Smooth muscle cell (in vitro differentiated cells): Measurements from ENCODE around the gene PLB1. TPM values are rescaled to one million over a fixed set of nuclear protein-coding genes. Genes with fewer than 3 reads are reported as not detected.

Source experiments
- DNase-seq: peaks from one replicate; lab custom pipeline; 2025; ENCODE audit not compliant: unreplicated experiment; lab: John Stamatoyannopoulos, UW
- H2AFZ ChIP-seq: fragments of 200-600 bp; sonication (generic); 2 replicates; pipeline ENCODE4 v1.6.0; 2016; ENCODE audit warnings: antibody characterized with exemption, low read depth, mild to moderate bottlenecking
- H3F3A ChIP-seq: fragments of 200-600 bp; sonication (generic); 2 replicates; pipeline ENCODE4 v1.6.0; 2017; ENCODE audit warnings: antibody characterized with exemption, low read depth
- H3K27ac ChIP-seq: fragments of 200-600 bp; sonication (generic); 2 replicates; pipeline ENCODE4 v1.5.1; 2016; ENCODE audit warnings: low read depth, mild to moderate bottlenecking
- H3K27me3 ChIP-seq: fragments of 200-600 bp; sonication (generic); 2 replicates; pipeline ENCODE4 v1.6.1; 2016; ENCODE audit warnings: low read depth, mild to moderate bottlenecking
- H3K36me3 ChIP-seq: fragments of 200-600 bp; sonication (generic); 2 replicates; pipeline ENCODE4 v1.5.1; 2016; ENCODE audit warnings: low read depth
- H3K4me1 ChIP-seq: fragments of 200-600 bp; sonication (generic); 2 replicates; pipeline ENCODE4 v1.5.1; 2016; ENCODE audit warnings: low read depth
- H3K4me2 ChIP-seq: fragments of 200-600 bp; sonication (generic); 2 replicates; pipeline ENCODE4 v1.6.0; 2016; ENCODE audit warnings: mild to moderate bottlenecking
- H3K4me3 ChIP-seq: fragments of 200-600 bp; sonication (generic); 2 replicates; pipeline ENCODE4 v1.5.1; 2016; ENCODE audit warnings: mild to moderate bottlenecking
- H3K79me2 ChIP-seq: fragments of 200-600 bp; sonication (generic); 2 replicates; pipeline ENCODE4 v1.6.0; 2016; ENCODE audit warnings: low read depth, mild to moderate bottlenecking
- H3K9ac ChIP-seq: fragments of 200-600 bp; sonication (generic); 2 replicates; pipeline ENCODE4 v1.6.0; 2016; ENCODE audit warnings: low read depth
- H3K9me3 ChIP-seq: fragments of 200-600 bp; sonication (generic); replicated peaks from 2 replicates; pipeline ENCODE4 v1.5.1; 2016; ENCODE audit warnings: low read depth
- H4K20me1 ChIP-seq: fragments of 200-600 bp; sonication (generic); 2 replicates; pipeline ENCODE4 v1.6.0; 2016; ENCODE audit warnings: low read depth
- WGBS: methylation state at CpG from one replicate; pipeline ENCODE4 v1.1.7; 2016; ENCODE audit warnings: low lambda C conversion rate; 5-methylcytosine and 5-hydroxymethylcytosine counted together
- polyA plus RNA-seq: library from polyadenylated mRNA; unstranded; fragments of >200 nt; fragmentation: Nextera tagmentation; extraction: Ambion mirVana; gene quantifications from 2 replicates; pipeline ENCODE4 v1.2.1, GENCODE V29; 2016
- total RNA-seq: library from RNA; depleted of rRNA; stranded (reverse); fragments of >200 nt; gene quantifications from 2 replicates; pipeline ENCODE4 v1.2.3, GENCODE V29; 2014
- TF ChIP-seq, protein P1 (sequence below): fragments of 200-600 bp; sonication (generic); IDR thresholded peaks from 2 replicates; pipeline ENCODE4 v1.5.1; 2017; ENCODE audit warnings: borderline replicate concordance, mild to moderate bottlenecking, antibody characterized with exemption; ENCODE audit not compliant: insufficient read depth, poor library complexity, severe bottlenecking

Gene PLB1
- total and polyA plus RNA-seq, 2 experiments from 2014 or later: 0.75 to 8.7 TPM

DNA sequence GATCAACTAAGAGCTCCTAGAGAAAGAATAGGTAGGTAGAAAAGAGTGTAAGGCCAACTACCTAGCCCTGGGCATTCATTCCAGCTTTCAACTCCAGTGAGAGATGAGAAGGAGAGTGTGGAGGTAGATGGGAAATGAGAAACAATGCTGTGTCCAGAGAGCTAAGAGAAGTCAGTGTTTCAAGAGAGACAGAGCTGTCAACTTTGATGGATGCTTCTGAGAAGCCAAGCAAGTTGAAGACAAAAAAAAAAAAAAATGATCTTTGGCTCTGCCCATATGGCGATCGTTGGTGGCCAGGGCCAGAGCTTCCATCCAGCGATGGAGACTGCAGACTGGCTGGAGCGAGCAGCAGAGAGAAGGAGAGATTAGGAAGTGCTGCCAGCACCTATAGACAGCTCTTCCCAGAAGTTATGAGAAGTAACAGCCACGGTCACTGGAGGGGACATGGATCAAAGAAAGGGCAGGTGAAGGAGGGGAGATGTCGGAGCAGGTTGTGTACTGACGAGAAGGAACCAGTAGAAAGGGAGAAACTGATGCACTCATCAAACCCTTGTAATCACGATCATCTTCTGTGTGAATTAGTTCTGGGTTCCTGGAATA lies 143.3 kb downstream of the PLB1 start:
- Histone ChIP-seq H3K9ac (no peak overlapping the region), H3K27ac (no peak overlapping the region), H3K9me3 (no peaks in the 10 kb centered on the region), H3K27me3 (no peaks in the 10 kb centered on the region), H3K4me3 (no peak overlapping the region), H4K20me1 (no peaks in the 10 kb centered on the region), H2AFZ (no peak overlapping the region), H3F3A (no peaks in the 10 kb centered on the region), H3K36me3 (no peaks in the 10 kb centered on the region), H3K4me1 (peaks cover 8% of the 10 kb centered on the region), H3K4me2 (no peak overlapping the region), H3K79me2 (no peaks in the 10 kb centered on the region)
- WGBS: 85% methylated on average over 8 of the region's 8 CpGs
- TF ChIP-seq, protein P1, sequence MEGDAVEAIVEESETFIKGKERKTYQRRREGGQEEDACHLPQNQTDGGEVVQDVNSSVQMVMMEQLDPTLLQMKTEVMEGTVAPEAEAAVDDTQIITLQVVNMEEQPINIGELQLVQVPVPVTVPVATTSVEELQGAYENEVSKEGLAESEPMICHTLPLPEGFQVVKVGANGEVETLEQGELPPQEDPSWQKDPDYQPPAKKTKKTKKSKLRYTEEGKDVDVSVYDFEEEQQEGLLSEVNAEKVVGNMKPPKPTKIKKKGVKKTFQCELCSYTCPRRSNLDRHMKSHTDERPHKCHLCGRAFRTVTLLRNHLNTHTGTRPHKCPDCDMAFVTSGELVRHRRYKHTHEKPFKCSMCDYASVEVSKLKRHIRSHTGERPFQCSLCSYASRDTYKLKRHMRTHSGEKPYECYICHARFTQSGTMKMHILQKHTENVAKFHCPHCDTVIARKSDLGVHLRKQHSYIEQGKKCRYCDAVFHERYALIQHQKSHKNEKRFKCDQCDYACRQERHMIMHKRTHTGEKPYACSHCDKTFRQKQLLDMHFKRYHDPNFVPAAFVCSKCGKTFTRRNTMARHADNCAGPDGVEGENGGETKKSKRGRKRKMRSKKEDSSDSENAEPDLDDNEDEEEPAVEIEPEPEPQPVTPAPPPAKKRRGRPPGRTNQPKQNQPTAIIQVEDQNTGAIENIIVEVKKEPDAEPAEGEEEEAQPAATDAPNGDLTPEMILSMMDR: no peak
- no peak for DNase-seq

DNA sequence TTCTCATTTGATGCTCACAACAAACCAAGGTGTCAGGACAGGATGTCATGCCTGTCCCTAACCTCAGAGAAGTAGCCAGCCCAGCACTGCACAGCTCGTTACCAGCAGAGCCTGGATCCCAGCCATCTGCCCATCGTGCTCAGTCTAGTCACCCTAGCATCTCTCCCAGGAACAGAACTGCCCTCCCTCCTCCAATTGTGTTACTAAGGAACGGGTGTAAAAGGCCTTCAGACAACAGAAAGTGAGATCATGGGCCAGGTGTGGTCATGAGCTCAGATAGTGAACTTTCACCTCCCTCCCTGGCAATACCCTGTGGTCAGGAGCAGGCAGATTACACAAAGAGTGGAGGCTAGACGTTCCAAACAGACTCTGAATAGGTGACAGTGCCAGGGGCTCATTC lies 144.0 kb downstream of the PLB1 start:
- TF ChIP-seq, protein P1: no peak

DNA sequence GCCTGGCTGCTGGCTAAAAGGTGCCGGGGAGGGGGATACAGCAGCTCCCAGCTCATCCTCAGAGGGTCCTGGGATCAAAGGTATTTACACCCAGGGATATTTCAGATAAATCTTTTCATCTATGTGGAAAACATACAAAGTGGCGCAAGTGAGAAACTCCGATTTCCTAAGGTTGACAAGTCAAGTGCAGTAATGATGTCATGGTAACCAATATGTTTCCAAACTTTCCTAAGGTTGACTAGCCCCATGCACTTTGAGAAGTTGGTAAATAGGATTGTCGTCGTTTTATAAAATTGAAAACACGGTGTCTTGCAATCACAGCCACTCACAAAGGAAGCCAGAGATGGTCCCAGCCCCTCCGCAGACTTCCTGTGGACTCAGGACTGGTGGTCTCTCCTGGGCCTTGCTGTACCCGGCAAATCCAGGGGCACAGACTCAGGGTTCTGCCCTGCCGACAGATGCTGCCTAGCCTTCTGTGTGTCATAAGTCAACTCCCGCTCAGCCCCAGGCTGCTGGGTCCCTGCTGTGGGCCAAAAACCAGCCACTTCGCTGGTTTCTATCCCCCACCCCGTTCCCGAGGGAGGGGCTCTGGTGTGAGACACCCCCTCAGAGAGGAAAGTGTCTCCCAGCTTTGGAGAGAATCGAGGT lies 144.5 kb downstream of the PLB1 start:
- Histone ChIP-seq H3K4me2 (no peak overlapping the region), H3K4me1 (peaks cover 13% of the 10 kb centered on the region), H3K36me3 (no peaks in the 10 kb centered on the region), H2AFZ (no peak overlapping the region), H3K27me3 (no peaks in the 10 kb centered on the region), H3F3A (no peaks in the 10 kb centered on the region), H3K9ac (no peak overlapping the region), H3K4me3 (no peak overlapping the region), H3K27ac (no peak overlapping the region), H4K20me1 (no peaks in the 10 kb centered on the region), H3K9me3 (no peaks in the 10 kb centered on the region), H3K79me2 (no peaks in the 10 kb centered on the region)
- TF ChIP-seq, protein P1: no peak
- no peak for DNase-seq
- 91% methylated on average over 14 of the region's 14 CpGs for WGBS

More for the DNA sequence above, 144.0 kb downstream of the PLB1 start:
- H3K79me2 ChIP-seq: no peaks in the 10 kb centered on the region
- H3K4me1 ChIP-seq: peaks cover 13% of the 10 kb centered on the region
- no peak overlapping the region for H3K4me2 ChIP-seq
- no peak overlapping the region for H3K9ac ChIP-seq
- no peaks in the 10 kb centered on the region for H3K36me3 ChIP-seq
- no peaks in the 10 kb centered on the region for H3F3A ChIP-seq
- H3K4me3 ChIP-seq: no peak overlapping the region
- H4K20me1 ChIP-seq: no peaks in the 10 kb centered on the region
- H3K9me3 ChIP-seq: no peaks in the 10 kb centered on the region
- WGBS: 58% methylated on average over 4 of the region's 4 CpGs
- H2AFZ ChIP-seq: no peak overlapping the region
- H3K27ac ChIP-seq: no peak overlapping the region
- no peak for DNase-seq
- no peaks in the 10 kb centered on the region for H3K27me3 ChIP-seq

DNA sequence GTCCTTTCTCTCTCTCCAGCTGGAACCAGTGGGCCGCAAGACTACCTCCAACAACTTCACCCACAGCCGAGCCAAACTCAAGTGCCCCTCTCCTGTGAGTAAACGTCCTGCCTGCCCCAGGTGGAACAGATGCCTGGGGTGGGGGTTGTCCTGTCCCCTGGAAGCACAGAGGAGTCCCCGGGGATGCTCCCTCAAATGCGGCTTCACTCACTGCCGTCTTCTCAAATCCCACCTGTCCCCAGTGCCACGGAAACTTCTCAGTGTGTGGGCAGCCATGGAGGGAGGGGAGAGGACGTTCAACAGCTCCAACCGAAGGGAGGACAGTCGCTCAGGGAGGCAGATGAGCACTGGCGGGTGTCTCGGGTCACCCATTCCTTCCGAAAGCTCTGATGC lies 145.0 kb downstream of the PLB1 start:
- Histone ChIP-seq H3K9me3 (no peaks in the 10 kb centered on the region), H4K20me1 (no peaks in the 10 kb centered on the region), H3F3A (no peaks in the 10 kb centered on the region), H3K79me2 (no peaks in the 10 kb centered on the region), H3K27me3 (no peaks in the 10 kb centered on the region), H3K36me3 (no peaks in the 10 kb centered on the region), H3K4me2 (no peak overlapping the region), H3K27ac (no peak overlapping the region), H3K4me1 (peaks cover 13% of the 10 kb centered on the region), H2AFZ (no peak overlapping the region), H3K4me3 (no peak overlapping the region), H3K9ac (no peak overlapping the region)
- DNase-seq: no peak
- TF ChIP-seq, protein P1: no peak
- 95% methylated on average over 12 of the region's 13 CpGs for WGBS
